Astrocyte of the cerebellum (primary cell): ENCODE measurements around the gene PRLH.

Source experiments
- DNase-seq: peaks from one replicate; pipeline ENCODE4 v3.0.0-alpha.2; 2011; ENCODE audit warnings: low read depth
- H3K4me3 ChIP-seq: 2 replicates; pipeline ENCODE4 v1.5.1; 2011; ENCODE audit warnings: mild to moderate bottlenecking, low read depth, low read length, moderate library complexity
- CTCF ChIP-seq: IDR thresholded peaks from 2 replicates; pipeline ENCODE4 v1.5.1; 2012; ENCODE audit warnings: low read length, low read depth, moderate library complexity, mild to moderate bottlenecking; ENCODE audit errors: missing control alignments
- in situ Hi-C: cut with HindIII; loops from 2 replicates; pipeline ENCODE4 v1.10.0; 2017; ENCODE audit warnings: low sequenced_read_pairs

PRLH gene

DNA sequence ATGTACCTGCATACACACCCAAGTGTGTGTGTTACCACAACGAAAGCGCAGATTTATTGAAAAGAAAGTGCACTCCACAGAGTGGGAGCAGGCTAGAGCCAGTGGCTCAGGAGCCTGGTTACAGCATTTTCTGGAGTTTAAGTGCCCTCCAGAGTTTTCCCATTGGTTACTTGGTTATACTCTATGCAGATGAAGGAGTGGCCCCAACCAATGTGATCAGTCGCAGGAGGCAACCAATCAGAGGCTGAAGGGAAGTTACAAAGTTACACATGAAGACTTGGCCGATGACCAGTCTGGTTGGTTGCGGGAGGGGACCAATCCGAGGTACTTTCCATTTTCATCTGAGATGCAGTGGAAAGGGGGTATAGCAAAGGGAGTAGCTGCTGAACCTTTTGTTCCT is 13.5 kb upstream of the PRLH start:
- no peak for DNase-seq
- no peak overlapping the region for H3K4me3 ChIP-seq
- in situ Hi-C loops = no loop called here
- no peak for TF ChIP-seq CTCF

DNA sequence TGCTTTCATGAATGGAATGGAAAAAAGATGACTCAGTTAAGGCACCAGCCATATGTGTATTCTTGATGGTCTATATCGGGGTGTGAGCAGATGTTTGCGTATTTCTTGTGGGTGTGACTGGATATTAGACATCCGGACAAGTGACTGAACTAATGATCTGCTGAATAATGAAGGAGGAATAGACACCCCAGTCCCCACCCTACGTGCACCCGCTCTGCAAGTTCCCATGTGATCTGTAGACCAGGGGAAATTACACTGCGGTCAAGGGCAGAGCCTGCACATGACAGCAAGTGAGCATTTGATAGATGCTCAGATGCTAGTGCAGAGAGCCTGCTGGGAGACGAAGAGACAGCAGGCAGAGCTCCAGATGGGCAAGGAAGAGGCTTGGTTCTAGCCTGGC is 12.4 kb upstream of the PRLH start:
- H3K4me3 ChIP-seq = no peak overlapping the region
- in situ Hi-C loops = no loop called here
- DNase-seq = no peak
- no peak for TF ChIP-seq CTCF

- no peak overlapping the region for H3K4me3 ChIP-seq
- no peak for TF ChIP-seq CTCF
- in situ Hi-C loops = no loop called here
- DNase-seq = no peak
Measured at GRCh38 chr2:237555560-237555959, 10.8 kb upstream of the PRLH start.

DNA sequence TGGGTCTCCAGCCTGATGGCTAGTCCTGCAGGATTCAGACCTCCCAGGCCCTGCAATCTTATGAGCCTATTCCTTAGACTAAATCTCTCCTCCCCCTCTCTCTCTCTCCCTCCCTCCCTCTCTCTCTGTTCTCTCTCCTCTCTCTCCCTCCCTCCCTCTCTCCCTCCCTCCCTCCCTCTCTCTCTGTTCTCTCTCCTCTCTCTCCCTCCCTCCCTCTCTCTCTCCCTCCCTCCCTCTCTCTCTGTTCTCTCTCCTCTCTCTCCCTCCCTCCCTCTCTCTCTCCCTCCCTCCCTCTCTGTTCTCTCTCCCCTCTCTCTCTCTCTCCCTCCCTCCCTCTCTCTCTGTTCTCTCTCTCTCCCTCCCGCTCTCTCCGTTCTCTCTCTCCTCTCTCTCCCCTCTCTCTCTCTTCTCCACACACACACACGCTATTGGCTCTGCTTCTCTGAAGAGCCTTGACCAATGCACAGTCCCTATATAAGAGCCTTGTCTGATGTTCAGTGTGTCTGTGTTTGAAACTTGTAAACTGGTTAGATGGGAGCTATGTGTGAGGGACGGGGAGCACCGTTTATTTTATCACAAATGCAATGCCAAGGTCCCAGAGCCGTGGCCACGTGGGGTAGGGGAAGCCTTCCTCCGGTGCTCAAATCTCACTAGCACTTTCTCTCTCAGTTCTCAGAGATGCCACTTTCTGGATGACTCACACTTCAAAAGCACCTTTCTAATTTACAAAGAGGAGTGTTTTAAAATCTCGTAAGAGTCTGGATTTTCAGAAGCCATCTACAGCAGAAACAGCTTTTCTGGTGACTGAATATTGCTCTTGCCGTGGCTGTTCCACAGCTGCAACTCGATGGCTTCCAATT is 9.4 kb upstream of the PRLH start:
- in situ Hi-C loops = no loop called here
- no peak overlapping the region for H3K4me3 ChIP-seq
- no peak for DNase-seq
- no peak for TF ChIP-seq CTCF

- no peak overlapping the region for H3K4me3 ChIP-seq
- no peak for DNase-seq
- in situ Hi-C loops = no loop called here
- TF ChIP-seq CTCF = no peak
Measured at GRCh38 chr2:237557633-237558015, 8.8 kb upstream of the PRLH start.

DNA sequence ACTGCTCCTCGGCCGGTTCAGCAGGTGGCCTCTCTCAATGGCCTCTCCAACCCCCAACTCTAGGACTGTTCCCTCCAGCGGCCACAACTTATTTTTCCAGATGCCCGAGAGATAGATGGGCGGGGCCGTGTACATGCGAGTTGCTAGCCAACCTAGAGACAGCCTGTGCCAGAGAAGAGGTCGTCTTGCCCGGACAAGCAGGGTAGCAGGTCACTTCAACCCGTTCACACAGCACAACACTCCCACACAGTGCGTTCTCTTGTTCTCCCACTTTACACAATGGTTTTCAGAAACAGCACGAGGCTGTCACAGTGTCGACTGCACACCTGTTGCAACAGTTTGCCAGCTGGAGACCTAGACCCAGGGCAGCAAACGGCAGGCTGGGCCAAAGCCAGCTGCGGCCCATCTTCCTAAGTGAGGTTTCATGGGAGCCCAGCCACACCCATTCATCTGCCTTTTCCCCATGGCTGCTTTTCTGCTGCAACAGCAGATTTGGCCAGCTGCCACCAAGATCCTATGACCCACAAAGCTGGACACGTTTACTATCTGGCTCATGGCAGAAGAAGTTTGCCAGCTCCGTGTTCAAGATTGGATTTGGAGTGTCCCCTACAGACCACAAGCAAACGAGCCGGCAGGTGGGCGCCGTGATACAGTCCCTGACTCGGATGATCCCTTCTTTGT is 7.3 kb upstream of the PRLH start:
- TF ChIP-seq CTCF = no peak
- H3K4me3 ChIP-seq = no peak overlapping the region
- no peak for DNase-seq
- in situ Hi-C loops = no loop called here
